ENCODE results near the gene CD9.
"Not testable (repeated sequence)": the region's sequence is repeated elsewhere in the genome, so short reads cannot be mapped to it uniquely, and the experiment has no call there.

The CD9 gene

GRCh38 chr12:6200256-6201212 lies at the start of gene CD9:
Gene CD9 (plus strand): TSS chr12:6200400. CDS start chr12:6200500, 100 bp downstream.
- peak; percentile 89 for DNase-seq

GRCh38 chr12:6154730-6155459 lies 45.3 kb upstream of the CD9 start:
- DNase-seq = no peak

GRCh38 chr12:6157482-6157881 lies 42.7 kb upstream of the CD9 start:
- no peak for DNase-seq

- DNase-seq = no peak
Measured at GRCh38 chr12:6158255-6158654, 41.9 kb upstream of the CD9 start.

GRCh38 chr12:6158749-6159148 lies 41.5 kb upstream of the CD9 start:
- DNase-seq = no peak

- DNase-seq = not testable (repeated sequence)
Measured at GRCh38 chr12:6159166-6160011, 40.8 kb upstream of the CD9 start.

GRCh38 chr12:6160049-6160649 lies 40.1 kb upstream of the CD9 start:
- not testable (repeated sequence) for DNase-seq

- no peak for DNase-seq
Measured at GRCh38 chr12:6161124-6161882, 38.9 kb upstream of the CD9 start.

GRCh38 chr12:6163416-6164060 lies 36.7 kb upstream of the CD9 start:
- no peak for DNase-seq

GRCh38 chr12:6165395-6165794 lies 34.8 kb upstream of the CD9 start:
- DNase-seq = no peak

- DNase-seq = no peak
Measured at GRCh38 chr12:6166808-6167207, 33.4 kb upstream of the CD9 start.

GRCh38 chr12:6167327-6168280 lies 32.6 kb upstream of the CD9 start:
- DNase-seq = peak; percentile 15

- no peak for DNase-seq
Measured at GRCh38 chr12:6171409-6172015, 28.7 kb upstream of the CD9 start.

GRCh38 chr12:6172086-6172485 lies 28.1 kb upstream of the CD9 start:
- no peak for DNase-seq

GRCh38 chr12:6172862-6173261 lies 27.3 kb upstream of the CD9 start:
- DNase-seq = no peak

- DNase-seq = no peak
Measured at GRCh38 chr12:6177642-6178358, 22.4 kb upstream of the CD9 start.

GRCh38 chr12:6178981-6179761 lies 21.0 kb upstream of the CD9 start:
- DNase-seq = no peak

Data from RPMI8226 (cell line).